Bronchial epithelial cell (primary cell): ENCODE measurements around the gene CDC42SE1. TPM values are rescaled to one million over a fixed set of nuclear protein-coding genes. Genes with fewer than 3 reads are reported as not detected.

Experiments used
- DNase-seq: peaks from one replicate; pipeline ENCODE4 v3.0.0-alpha.2; 2010; ENCODE audit warnings: low read depth
- FAIRE-seq: peaks from 2 replicates; lab custom pipeline; 2011; peaks lifted over from hg19 to GRCh38; lab: Jason Lieb, UNC
- H3K27me3 ChIP-seq: 2 replicates; pipeline ENCODE4 v1.5.1; 2011; ENCODE audit warnings: low read length; ENCODE audit not compliant: control insufficient read depth, insufficient read depth
- H3K36me3 ChIP-seq: 2 replicates; pipeline ENCODE4 v1.5.1; 2011; ENCODE audit warnings: low read length; ENCODE audit not compliant: control insufficient read depth, insufficient read depth
- H3K4me3 ChIP-seq: 2 replicates; pipeline ENCODE4 v1.5.1; 2011; ENCODE audit warnings: mild to moderate bottlenecking, low read depth, low read length, control low read depth
- total RNA-seq: library from RNA; depleted of rRNA; stranded (reverse); fragments of >200 nt; gene quantifications from 2 replicates; pipeline ENCODE4 v1.2.1, GENCODE V29; 2014
- TF ChIP-seq, protein P1 (sequence below): IDR thresholded peaks from 2 replicates; pipeline ENCODE4 v1.5.1; 2011; ENCODE audit warnings: mild to moderate bottlenecking, moderate library complexity, low read length, control low read depth, inconsistent platforms; ENCODE audit not compliant: insufficient read depth, severe bottlenecking

CDC42SE1 gene
- total RNA-seq, 1 donor from 2014 or later = 81.6 TPM

GRCh38 chr1:151085953-151086559 is 26.6 kb upstream of the CDC42SE1 start:
- DNase-seq (no peak), FAIRE-seq (no peak)
- Histone ChIP-seq H3K36me3 (no peaks in the 10 kb centered on the region), H3K27me3 (no peaks in the 10 kb centered on the region), H3K4me3 (no peak overlapping the region)
- TF ChIP-seq, protein P1, sequence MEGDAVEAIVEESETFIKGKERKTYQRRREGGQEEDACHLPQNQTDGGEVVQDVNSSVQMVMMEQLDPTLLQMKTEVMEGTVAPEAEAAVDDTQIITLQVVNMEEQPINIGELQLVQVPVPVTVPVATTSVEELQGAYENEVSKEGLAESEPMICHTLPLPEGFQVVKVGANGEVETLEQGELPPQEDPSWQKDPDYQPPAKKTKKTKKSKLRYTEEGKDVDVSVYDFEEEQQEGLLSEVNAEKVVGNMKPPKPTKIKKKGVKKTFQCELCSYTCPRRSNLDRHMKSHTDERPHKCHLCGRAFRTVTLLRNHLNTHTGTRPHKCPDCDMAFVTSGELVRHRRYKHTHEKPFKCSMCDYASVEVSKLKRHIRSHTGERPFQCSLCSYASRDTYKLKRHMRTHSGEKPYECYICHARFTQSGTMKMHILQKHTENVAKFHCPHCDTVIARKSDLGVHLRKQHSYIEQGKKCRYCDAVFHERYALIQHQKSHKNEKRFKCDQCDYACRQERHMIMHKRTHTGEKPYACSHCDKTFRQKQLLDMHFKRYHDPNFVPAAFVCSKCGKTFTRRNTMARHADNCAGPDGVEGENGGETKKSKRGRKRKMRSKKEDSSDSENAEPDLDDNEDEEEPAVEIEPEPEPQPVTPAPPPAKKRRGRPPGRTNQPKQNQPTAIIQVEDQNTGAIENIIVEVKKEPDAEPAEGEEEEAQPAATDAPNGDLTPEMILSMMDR = no peak

- TF ChIP-seq, protein P1 = no peak
- DNase-seq = no peak
- Histone ChIP-seq H3K36me3 (no peaks in the 10 kb centered on the region), H3K27me3 (no peaks in the 10 kb centered on the region), H3K4me3 (no peak overlapping the region)
- no peak for FAIRE-seq
Observed at GRCh38 chr1:151072224-151072623, 12.8 kb upstream of the CDC42SE1 start.

DNA sequence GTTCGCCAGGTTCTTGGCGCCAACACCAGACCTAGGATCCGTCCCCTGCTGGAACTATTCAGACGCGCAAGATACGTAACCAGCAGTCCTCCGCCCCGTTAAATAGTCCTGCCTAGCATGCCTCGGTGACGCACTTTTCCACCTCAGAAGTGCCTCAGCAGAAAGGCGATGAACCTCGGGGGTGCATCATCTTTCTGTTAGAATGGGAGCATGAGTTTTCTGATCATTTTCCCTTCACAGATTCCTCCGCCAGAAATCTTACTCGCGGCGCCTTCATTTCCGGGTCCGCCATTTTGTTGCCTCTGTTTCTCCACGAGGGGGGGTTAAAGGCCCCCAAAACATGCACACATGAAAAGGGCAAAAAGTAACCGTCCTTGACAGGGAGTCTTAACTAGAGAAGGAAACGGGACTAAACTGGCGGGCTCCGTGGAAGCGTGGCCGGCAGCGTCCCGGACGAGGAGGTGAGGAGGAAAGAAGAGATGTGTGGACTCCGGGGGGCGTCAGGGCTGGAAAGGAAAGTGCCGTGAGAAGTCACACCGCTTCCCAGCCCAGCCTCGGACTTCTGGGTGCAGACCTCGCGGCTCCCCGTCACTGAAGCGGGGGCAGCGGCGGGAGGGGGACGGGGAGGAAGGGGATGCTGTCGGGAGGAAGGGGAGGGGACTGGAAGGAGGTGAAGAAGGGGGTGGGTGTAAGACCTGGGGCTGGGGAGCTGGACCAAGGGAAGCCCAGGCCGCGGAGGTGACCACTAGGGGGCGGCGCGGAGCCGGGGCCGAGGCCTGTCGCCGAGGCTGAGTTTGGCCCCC is 11.3 kb upstream of the CDC42SE1 start, which contains the start of gene GABPB2:
Gene GABPB2, plus strand, starts transcription at position 288 of the 803 bp plus-strand sequence. CDS start 17,429 bp downstream, outside the sequence.
- no peak for FAIRE-seq
- no peaks in the 10 kb centered on the region for H3K27me3 ChIP-seq
- peak within 1 kb of the TSS; percentile 72 for H3K4me3 ChIP-seq
- DNase-seq = peak; percentile 87
- TF ChIP-seq, protein P1 = peak; percentile 95
- H3K36me3 ChIP-seq = no peaks in the 10 kb centered on the region

GRCh38 chr1:151069103-151069486 is 9.7 kb upstream of the CDC42SE1 start:
- FAIRE-seq = no peak
- TF ChIP-seq, protein P1 = no peak
- Histone ChIP-seq H3K27me3 (no peaks in the 10 kb centered on the region), H3K4me3 (no peak overlapping the region), H3K36me3 (no peaks in the 10 kb centered on the region)
- DNase-seq = no peak

- no peak overlapping the region for H3K4me3 ChIP-seq
- TF ChIP-seq, protein P1 = no peak
- FAIRE-seq (no peak), DNase-seq (no peak)
- no peaks in the 10 kb centered on the region for H3K27me3 ChIP-seq
- H3K36me3 ChIP-seq = no peaks in the 10 kb centered on the region
Observed at GRCh38 chr1:151067185-151067584, 7.8 kb upstream of the CDC42SE1 start.
